HepG2 (cell line): ENCODE results near the gene CNOT10. TPM values are rescaled to one million over a fixed set of nuclear protein-coding genes. Genes with fewer than 3 reads are reported as not detected.

Source experiments
- CREM ChIP-seq, 2 experiments: sonication (generic) in 1 of 2; formaldehyde crosslinking in 1 of 2; IDR thresholded peaks; 2 replicates each; pipeline versions ENCODE4 v1.4.0 to v1.6.1; 2016 to 2020; ENCODE audit warnings: antibody characterized with exemption in 1 of 2, mild to moderate bottlenecking in 1 of 2, missing genetic modification reagents in 1 of 2
- GATAD2A ChIP-seq: IDR thresholded peaks from 2 replicates; pipeline ENCODE4 v1.6.1; 2016
- HNF4A ChIP-seq: sonication (generic); formaldehyde crosslinking; IDR thresholded peaks from 2 replicates; pipeline ENCODE4 v1.4.0; 2020; ENCODE audit warnings: missing genetic modification reagents
- MIXL1 ChIP-seq: IDR thresholded peaks from 2 replicates; pipeline ENCODE4 v1.6.1; 2016
- PCBP1 ChIP-seq: fragments of 200-400 bp; formaldehyde crosslinking; IDR thresholded peaks from 2 replicates; pipeline ENCODE4 v1.6.1; 2017; ENCODE audit warnings: mild to moderate bottlenecking, low read depth, low read length, borderline replicate concordance
- SIX4 ChIP-seq: sonication (generic); formaldehyde crosslinking; IDR thresholded peaks from 2 replicates; pipeline ENCODE4 v1.4.0; 2020; ENCODE audit warnings: missing genetic modification reagents
- SNAI1 ChIP-seq: sonication (generic); formaldehyde crosslinking; IDR thresholded peaks from 2 replicates; pipeline ENCODE4 v1.5.0; 2020; ENCODE audit warnings: mild to moderate bottlenecking, missing genetic modification reagents, borderline replicate concordance
- SOX13 ChIP-seq, 3 experiments: fragments of 450-650 bp in 1 of 3; sonication (generic) in 1 of 3; formaldehyde crosslinking in 1 of 3; IDR thresholded peaks in 2 of 3; conservative IDR thresholded peaks in 1 of 3; 2 replicates each; pipeline versions ENCODE4 v1.5.0 to v1.6.1; 2016 to 2020; ENCODE audit warnings: antibody characterized with exemption in 1 of 3, mild to moderate bottlenecking in 1 of 3, missing compliant biosample characterization in 1 of 3, missing genetic modification reagents in 1 of 3, moderate library complexity in 1 of 3
- ZNF337 ChIP-seq: sonication (generic); formaldehyde crosslinking; IDR thresholded peaks from 2 replicates; pipeline ENCODE4 v1.5.1; 2020; ENCODE audit warnings: missing genetic modification reagents, low read depth, mild to moderate bottlenecking, borderline replicate concordance
- ZNF546 ChIP-seq: sonication (generic); formaldehyde crosslinking; conservative IDR thresholded peaks from 2 replicates; pipeline ENCODE4 v1.8.1; 2023; ENCODE audit warnings: mild to moderate bottlenecking, missing genetic modification reagents
- polyA plus RNA-seq, 8 experiments: library from polyadenylated mRNA; depleted of rRNA in 3 of 8; stranded (reverse) in 7 of 8; unstranded in 1 of 8; fragments of >200 nt; fragmentation: Illumina TruSeq in 4 of 8; extraction: Trizol in 4 of 8; gene quantifications; 2 replicates each; pipeline versions ENCODE4 v1.2.1 to v1.2.3, GENCODE V29; 2011 to 2016; ENCODE audit warnings: low read depth in 4 of 8, missing spikeins in 1 of 8, mixed read lengths in 1 of 8; ENCODE audit not compliant: insufficient read depth in 1 of 8
- total RNA-seq, 5 experiments: library from RNA; depleted of rRNA; stranded (reverse); fragments of >200 nt; fragmentation: Illumina TruSeq; extraction: Trizol; gene quantifications; 2 replicates each; pipeline ENCODE4 v1.2.3, GENCODE V29; 2016; ENCODE audit warnings: low read depth in 1 of 5
- TF ChIP-seq, protein P1 (sequence below): sonication (generic); formaldehyde crosslinking; IDR thresholded peaks from one replicate; pipeline ENCODE4 v1.5.1; 2020; ENCODE audit warnings: mild to moderate bottlenecking, missing genetic modification reagents; ENCODE audit errors: not compliant biosample characterization
- TF ChIP-seq, protein P2 (sequence below): IDR thresholded peaks from 2 replicates; pipeline ENCODE4 v1.4.0; 2020; ENCODE audit warnings: mild to moderate bottlenecking, missing genetic modification reagents
- TF ChIP-seq, protein P3 (sequence below): sonication (generic); formaldehyde crosslinking; IDR thresholded peaks from 2 replicates; pipeline ENCODE4 v1.8.0; 2022; ENCODE audit warnings: missing genetic modification reagents, low read depth, mild to moderate bottlenecking, borderline replicate concordance
- TF ChIP-seq, protein P4 (sequence below): sonication (generic); formaldehyde crosslinking; IDR thresholded peaks from 2 replicates; pipeline ENCODE4 v1.8.1; 2022; ENCODE audit warnings: mild to moderate bottlenecking, missing genetic modification reagents

CNOT10 gene
- total and polyA plus RNA-seq, 2 of the 13 experiments (the other 11 are each of a cell fraction or from before 2014, with no cell fraction given) = 21.2 to 34.1 TPM

DNA sequence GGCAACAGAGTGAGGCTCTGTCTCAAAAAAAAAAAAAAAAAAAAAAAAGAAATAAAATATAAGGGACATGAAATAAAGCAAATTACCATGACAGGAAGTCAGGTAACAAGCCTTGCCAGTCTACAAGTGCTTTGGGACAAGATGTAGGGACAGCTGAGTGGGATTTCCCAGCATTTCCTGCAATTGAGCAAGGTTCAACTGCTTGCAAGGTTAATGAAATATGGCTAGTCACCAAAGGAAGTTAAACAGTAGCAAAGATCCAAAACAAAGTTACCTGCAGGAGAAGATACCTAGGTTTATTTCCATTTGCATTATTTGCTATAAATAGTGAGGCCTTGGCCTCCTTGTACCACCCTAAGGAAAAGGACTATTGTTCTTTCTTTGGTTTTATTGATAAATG, 22.3 kb upstream of the CNOT10 start (continued):
- TF ChIP-seq, protein P1, sequence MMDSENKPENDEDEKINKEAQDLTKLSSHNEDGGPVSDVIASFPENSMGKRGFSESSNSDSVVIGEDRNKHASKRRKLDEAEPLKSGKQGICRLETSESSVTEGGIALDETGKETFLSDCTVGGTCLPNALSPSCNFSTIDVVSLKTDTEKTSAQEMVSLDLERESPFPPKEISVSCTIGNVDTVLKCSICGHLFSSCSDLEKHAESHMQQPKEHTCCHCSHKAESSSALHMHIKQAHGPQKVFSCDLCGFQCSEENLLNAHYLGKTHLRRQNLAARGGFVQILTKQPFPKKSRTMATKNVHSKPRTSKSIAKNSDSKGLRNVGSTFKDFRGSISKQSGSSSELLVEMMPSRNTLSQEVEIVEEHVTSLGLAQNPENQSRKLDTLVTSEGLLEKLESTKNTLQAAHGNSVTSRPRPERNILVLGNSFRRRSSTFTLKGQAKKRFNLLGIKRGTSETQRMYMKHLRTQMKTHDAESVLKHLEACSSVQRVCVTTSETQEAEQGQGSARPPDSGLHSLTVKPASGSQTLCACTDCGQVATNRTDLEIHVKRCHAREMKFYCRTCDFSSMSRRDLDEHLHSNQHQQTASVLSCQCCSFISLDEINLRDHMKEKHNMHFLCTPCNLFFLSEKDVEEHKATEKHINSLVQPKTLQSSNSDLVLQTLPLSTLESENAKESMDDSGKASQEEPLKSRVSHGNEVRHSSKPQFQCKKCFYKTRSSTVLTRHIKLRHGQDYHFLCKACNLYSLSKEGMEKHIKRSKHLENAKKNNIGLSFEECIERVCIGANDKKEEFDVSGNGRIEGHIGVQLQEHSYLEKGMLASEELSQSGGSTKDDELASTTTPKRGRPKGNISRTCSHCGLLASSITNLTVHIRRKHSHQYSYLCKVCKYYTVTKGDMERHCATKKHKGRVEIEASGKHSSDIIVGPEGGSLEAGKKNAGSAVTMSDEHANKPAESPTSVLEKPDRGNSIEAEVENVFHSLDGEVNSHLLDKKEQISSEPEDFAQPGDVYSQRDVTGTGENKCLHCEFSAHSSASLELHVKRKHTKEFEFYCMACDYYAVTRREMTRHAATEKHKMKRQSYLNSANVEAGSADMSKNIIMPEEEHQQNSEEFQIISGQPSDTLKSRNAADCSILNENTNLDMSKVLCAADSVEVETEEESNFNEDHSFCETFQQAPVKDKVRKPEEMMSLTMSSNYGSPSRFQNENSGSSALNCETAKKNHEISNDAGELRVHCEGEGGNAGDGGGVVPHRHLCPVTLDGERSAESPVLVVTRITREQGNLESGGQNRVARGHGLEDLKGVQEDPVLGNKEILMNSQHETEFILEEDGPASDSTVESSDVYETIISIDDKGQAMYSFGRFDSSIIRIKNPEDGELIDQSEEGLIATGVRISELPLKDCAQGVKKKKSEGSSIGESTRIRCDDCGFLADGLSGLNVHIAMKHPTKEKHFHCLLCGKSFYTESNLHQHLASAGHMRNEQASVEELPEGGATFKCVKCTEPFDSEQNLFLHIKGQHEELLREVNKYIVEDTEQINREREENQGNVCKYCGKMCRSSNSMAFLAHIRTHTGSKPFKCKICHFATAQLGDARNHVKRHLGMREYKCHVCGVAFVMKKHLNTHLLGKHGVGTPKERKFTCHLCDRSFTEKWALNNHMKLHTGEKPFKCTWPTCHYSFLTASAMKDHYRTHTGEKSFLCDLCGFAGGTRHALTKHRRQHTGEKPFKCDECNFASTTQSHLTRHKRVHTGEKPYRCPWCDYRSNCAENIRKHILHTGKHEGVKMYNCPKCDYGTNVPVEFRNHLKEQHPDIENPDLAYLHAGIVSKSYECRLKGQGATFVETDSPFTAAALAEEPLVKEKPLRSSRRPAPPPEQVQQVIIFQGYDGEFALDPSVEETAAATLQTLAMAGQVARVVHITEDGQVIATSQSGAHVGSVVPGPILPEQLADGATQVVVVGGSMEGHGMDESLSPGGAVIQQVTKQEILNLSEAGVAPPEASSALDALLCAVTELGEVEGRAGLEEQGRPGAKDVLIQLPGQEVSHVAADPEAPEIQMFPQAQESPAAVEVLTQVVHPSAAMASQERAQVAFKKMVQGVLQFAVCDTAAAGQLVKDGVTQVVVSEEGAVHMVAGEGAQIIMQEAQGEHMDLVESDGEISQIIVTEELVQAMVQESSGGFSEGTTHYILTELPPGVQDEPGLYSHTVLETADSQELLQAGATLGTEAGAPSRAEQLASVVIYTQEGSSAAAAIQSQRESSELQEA (CRISPR knock-in tag) = no peak
- TF ChIP-seq, protein P2, sequence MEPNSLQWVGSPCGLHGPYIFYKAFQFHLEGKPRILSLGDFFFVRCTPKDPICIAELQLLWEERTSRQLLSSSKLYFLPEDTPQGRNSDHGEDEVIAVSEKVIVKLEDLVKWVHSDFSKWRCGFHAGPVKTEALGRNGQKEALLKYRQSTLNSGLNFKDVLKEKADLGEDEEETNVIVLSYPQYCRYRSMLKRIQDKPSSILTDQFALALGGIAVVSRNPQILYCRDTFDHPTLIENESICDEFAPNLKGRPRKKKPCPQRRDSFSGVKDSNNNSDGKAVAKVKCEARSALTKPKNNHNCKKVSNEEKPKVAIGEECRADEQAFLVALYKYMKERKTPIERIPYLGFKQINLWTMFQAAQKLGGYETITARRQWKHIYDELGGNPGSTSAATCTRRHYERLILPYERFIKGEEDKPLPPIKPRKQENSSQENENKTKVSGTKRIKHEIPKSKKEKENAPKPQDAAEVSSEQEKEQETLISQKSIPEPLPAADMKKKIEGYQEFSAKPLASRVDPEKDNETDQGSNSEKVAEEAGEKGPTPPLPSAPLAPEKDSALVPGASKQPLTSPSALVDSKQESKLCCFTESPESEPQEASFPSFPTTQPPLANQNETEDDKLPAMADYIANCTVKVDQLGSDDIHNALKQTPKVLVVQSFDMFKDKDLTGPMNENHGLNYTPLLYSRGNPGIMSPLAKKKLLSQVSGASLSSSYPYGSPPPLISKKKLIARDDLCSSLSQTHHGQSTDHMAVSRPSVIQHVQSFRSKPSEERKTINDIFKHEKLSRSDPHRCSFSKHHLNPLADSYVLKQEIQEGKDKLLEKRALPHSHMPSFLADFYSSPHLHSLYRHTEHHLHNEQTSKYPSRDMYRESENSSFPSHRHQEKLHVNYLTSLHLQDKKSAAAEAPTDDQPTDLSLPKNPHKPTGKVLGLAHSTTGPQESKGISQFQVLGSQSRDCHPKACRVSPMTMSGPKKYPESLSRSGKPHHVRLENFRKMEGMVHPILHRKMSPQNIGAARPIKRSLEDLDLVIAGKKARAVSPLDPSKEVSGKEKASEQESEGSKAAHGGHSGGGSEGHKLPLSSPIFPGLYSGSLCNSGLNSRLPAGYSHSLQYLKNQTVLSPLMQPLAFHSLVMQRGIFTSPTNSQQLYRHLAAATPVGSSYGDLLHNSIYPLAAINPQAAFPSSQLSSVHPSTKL (CRISPR knock-in tag) = peak; percentile 32
- TF ChIP-seq SNAI1 (CRISPR knock-in tag) = no peak
- TF ChIP-seq ZNF546 (CRISPR knock-in tag) = no peak
- TF ChIP-seq CREM (IDR thresholded peaks at IDR 0.05) = no peak
- no peak for TF ChIP-seq CREM (CRISPR knock-in tag; IDR thresholded peaks at IDR 0.05)
- no peak for TF ChIP-seq PCBP1
- TF ChIP-seq, protein P3, sequence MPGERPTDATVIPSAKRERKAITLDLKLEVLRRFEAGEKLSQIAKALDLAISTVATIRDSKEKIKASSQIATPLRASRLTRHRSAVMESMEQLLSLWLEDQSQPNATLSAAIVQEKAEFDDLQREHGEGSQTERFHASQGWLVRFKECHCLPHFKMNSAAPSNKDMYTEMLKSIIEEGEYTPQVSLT (CRISPR knock-in tag) = no peak
- TF ChIP-seq SOX13 (IDR thresholded peaks at IDR 0.05) = no peak
- peak in 1 of 2 experiments; percentile 7; a peak in 1 of 4 replicates for TF ChIP-seq SOX13 (CRISPR knock-in tag; conservative IDR thresholded peaks at IDR 0.05 in 1 of 2, IDR thresholded peaks at IDR 0.05 in 1 of 2)
- TF ChIP-seq MIXL1 (CRISPR knock-in tag) = peak; percentile 17; the same call in 1 of the 2 replicates
- no peak for TF ChIP-seq SIX4 (CRISPR knock-in tag)
- TF ChIP-seq, protein P4, sequence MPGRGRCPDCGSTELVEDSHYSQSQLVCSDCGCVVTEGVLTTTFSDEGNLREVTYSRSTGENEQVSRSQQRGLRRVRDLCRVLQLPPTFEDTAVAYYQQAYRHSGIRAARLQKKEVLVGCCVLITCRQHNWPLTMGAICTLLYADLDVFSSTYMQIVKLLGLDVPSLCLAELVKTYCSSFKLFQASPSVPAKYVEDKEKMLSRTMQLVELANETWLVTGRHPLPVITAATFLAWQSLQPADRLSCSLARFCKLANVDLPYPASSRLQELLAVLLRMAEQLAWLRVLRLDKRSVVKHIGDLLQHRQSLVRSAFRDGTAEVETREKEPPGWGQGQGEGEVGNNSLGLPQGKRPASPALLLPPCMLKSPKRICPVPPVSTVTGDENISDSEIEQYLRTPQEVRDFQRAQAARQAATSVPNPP (CRISPR knock-in tag) = no peak
- TF ChIP-seq HNF4A = peak; percentile 21; the same call in 1 of the 2 replicates
- no peak for TF ChIP-seq ZNF337 (CRISPR knock-in tag)
- no peak for TF ChIP-seq GATAD2A (CRISPR knock-in tag)
- TF ChIP-seq, all 625 proteins: peak for 10
